ENCODE measurements around the gene KLF15. TPM values are rescaled to one million over a fixed set of nuclear protein-coding genes. Genes with fewer than 3 reads are reported as not detected.

The KLF15 gene
- total and polyA plus RNA-seq, 2 of the 8 experiments (the other 6 are each of a cell fraction or from before 2014, with no cell fraction given), result 15.7 to 19.5 TPM

DNA sequence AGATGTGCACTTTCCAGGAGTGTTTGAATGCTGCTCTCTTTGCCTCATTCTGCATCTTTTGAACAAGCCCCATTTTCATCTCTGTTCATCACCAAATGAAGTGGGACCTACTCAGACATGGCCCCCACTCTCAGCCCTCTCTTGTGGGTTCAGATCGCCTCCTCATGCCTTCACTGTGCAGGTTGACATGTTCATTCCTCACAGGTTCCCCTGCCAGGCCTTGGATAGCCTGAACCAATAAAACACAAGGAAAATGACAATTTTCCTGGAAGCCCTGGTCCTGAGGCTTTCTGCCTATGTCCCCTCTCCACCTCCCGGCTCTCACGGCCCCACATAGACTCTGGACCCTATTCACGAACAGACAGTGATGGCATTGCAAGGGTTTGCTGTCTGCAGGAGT lies 17.7 kb downstream of the KLF15 start:
- H3K27me3 ChIP-seq (replicated peaks in 1 of 4; ENCODE audit: control insufficient read depth in 3 of 4, extremely low read depth in 1 of 4, insufficient read depth in 3 of 4, low read length in 3 of 4), result no peaks in the 10 kb centered on the region
- no peaks in the 10 kb centered on the region for H3K36me3 ChIP-seq (ENCODE audit: control insufficient read depth in 2 of 4, insufficient read depth in 4 of 4, low read length in 3 of 4)
- peaks cover 0 to 3% of the 10 kb centered on the region in 2 experiments for H4K20me1 ChIP-seq (replicated peaks in 1 of 2; ENCODE audit: control insufficient read depth in 1 of 2, insufficient read depth in 2 of 2, low read length in 2 of 2)
- 91% methylated on average over 4 of the region's 4 CpGs; no CpG with 5 or more reads in 1 of the 2 experiments for WGBS, 2 experiments (ENCODE audit: extremely low coverage in 1 of 2, insufficient coverage in 1 of 2, insufficient read length in 1 of 2, insufficient replicate concordance in 2 of 2, low coverage in 1 of 2, low lambda C conversion rate in 2 of 2, missing lambda C conversion rate in 1 of 2)
- no peak overlapping the region for H3K27ac ChIP-seq (ENCODE audit: low read depth, low read length)
- no peak for TF ChIP-seq SRF (IDR thresholded peaks at IDR 0.05; ENCODE audit: low read depth, low read length)
- TF ChIP-seq CBX5 (IDR thresholded peaks at IDR 0.05; ENCODE audit: low read depth, low read length), result no peak
- no peak for TF ChIP-seq RBBP5 (IDR thresholded peaks at IDR 0.05; ENCODE audit: borderline replicate concordance, low read depth, low read length)
- no peak for TF ChIP-seq KDM5A (IDR thresholded peaks at IDR 0.05; ENCODE audit: low read length)
- TF ChIP-seq POLR2A (IDR thresholded peaks at IDR 0.05; ENCODE audit: control extremely low read depth in 1 of 2, low read depth in 2 of 2, low read length in 2 of 2), result no peak
- TF ChIP-seq POU5F1 (IDR thresholded peaks at IDR 0.05; ENCODE audit: low read depth, low read length), result no peak
- TF ChIP-seq SIN3A (conservative IDR thresholded peaks at IDR 0.05 in 1 of 2, IDR thresholded peaks at IDR 0.05 in 1 of 2; ENCODE audit: low read depth in 1 of 2, low read length in 2 of 2), result no peak
- TF ChIP-seq HDAC2 (IDR thresholded peaks at IDR 0.05; ENCODE audit: borderline replicate concordance in 1 of 2, low read depth in 2 of 2, low read length in 2 of 2), result no peak
- no peak for TF ChIP-seq EGR1 (IDR thresholded peaks at IDR 0.05; ENCODE audit: borderline replicate concordance, low read depth, low read length)
- TF ChIP-seq SUZ12 (IDR thresholded peaks at IDR 0.05; ENCODE audit: low read length), result no peak
- H2AK5ac ChIP-seq (ENCODE audit: low read depth, low read length), result no peak overlapping the region
- H3K56ac ChIP-seq (replicated peaks; ENCODE audit: insufficient read length, low read depth, low read length), result no peak overlapping the region
- no peaks in the 10 kb centered on the region for H3K23me2 ChIP-seq (ENCODE audit: low read depth, low read length)
- no peak overlapping the region for H2AFZ ChIP-seq (ENCODE audit: low read length)
- H4K5ac ChIP-seq (ENCODE audit: insufficient read length, low read depth, low read length), result no peak overlapping the region
- H3K14ac ChIP-seq (ENCODE audit: insufficient read length), result no peak overlapping the region
- H3K23ac ChIP-seq (ENCODE audit: insufficient read length), result no peak overlapping the region
- H3K9ac ChIP-seq (replicated peaks in 1 of 4; ENCODE audit: extremely low read depth in 1 of 4, low read depth in 3 of 4, low read length in 3 of 4), result no peak overlapping the region
- no peak overlapping the region for H2BK15ac ChIP-seq (ENCODE audit: low read length)
- H2BK120ac ChIP-seq (replicated peaks; ENCODE audit: low read depth, low read length), result no peak overlapping the region
- DNase-seq (ENCODE audit: low read depth in 1 of 2, low spot score in 2 of 2) (peak in 1 of 2 experiments; percentile 31), FAIRE-seq (no peak)
- H3K18ac ChIP-seq (ENCODE audit: extremely low read depth, low read length), result no peak overlapping the region
- ChIA-PET POLR2A (ENCODE audit: partially characterized antibody) (interaction anchor here (1.4 to 1.6 kb wide), 3 partner anchors 9 to 72 kb away, joined by 3 read pairs; partner anchors contain the start of gene CFAP100), CTCF (ENCODE audit: partially characterized antibody) (no interaction called here)
- H3K4me3 ChIP-seq (ENCODE audit: extremely low read depth in 1 of 4, insufficient read depth in 2 of 4, low read depth in 3 of 4, low read length in 4 of 4), result no peak overlapping the region
- H2BK5ac ChIP-seq (ENCODE audit: low read depth, low read length), result no peak overlapping the region
- H3K79me1 ChIP-seq (ENCODE audit: low read depth, low read length), result no peaks in the 10 kb centered on the region; the same call in 1 of the 2 replicates
- H2BK20ac ChIP-seq (ENCODE audit: low read length), result no peak overlapping the region
- H3K4me2 ChIP-seq (ENCODE audit: insufficient read depth in 1 of 2, low read depth in 2 of 2, low read length in 2 of 2), result no peak overlapping the region
- peaks cover 0 to 5% (median 3%) of the 10 kb centered on the region in 4 experiments; a peak in 3 of 7 replicates for H3K4me1 ChIP-seq (replicated peaks in 1 of 4; ENCODE audit: control insufficient read depth in 3 of 4, insufficient read depth in 4 of 4, low read length in 3 of 4)
- H4K91ac ChIP-seq (replicated peaks; ENCODE audit: insufficient read length, low read length), result no peak overlapping the region
- H4K8ac ChIP-seq (ENCODE audit: extremely low read depth, insufficient read depth, low read length), result no peak overlapping the region
- no peaks in the 10 kb centered on the region for H3K79me2 ChIP-seq (ENCODE audit: control insufficient read depth in 1 of 2, insufficient read depth in 2 of 2, low read length in 2 of 2)
- H3K4ac ChIP-seq (replicated peaks; ENCODE audit: insufficient read length, low read depth, low read length), result no peak overlapping the region
- H2BK12ac ChIP-seq (ENCODE audit: low read depth, low read length), result no peak overlapping the region
- H3K9me3 ChIP-seq (ENCODE audit: insufficient read depth in 2 of 2, low read depth in 1 of 2, low read length in 1 of 2), result no peaks in the 10 kb centered on the region

Data from H1 (cell line).